Measurements from ENCODE around the gene SLC6A6. TPM values are rescaled to one million over a fixed set of nuclear protein-coding genes. Genes with fewer than 3 reads are reported as not detected.

Gene SLC6A6
- total RNA-seq, 2 experiments from 2014 or later = 44.2 to 46.4 TPM

- ChIA-PET CTCF (no interaction called here), POLR2A (no interaction called here)
Measured at GRCh38 chr3:14521611-14522010, 119.2 kb downstream of the SLC6A6 start.

DNA sequence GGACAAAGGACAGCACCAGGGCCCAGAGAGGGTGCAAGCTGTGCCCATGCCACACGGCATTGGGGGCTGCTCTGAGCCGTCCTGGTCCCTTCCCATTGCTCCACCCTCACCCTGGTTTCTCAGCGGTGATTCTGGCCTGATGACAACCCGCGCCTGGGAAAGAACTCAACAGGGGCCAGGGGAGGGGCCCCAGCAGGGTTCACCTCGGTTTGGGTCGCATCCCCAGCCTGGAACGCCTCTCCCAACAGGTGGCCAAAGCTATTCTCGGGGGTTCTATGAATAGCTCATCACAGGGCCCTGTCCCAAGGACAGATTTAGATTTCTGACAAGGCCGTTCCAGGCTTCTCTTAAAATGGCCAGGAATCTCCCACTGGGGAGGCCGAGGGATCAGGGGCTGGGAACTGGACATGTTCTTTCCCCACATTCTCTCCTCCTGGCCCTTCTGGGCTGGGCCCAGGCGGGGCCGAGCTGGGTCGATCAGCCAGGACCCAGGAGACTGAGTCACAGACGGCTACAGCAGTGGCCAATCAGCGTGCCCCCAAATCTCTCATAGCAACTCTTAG is 119.8 kb downstream of the SLC6A6 start:
- POLR2A ChIA-PET = no interaction called here
- CTCF ChIA-PET = no interaction called here

GRCh38 chr3:14522768-14523167 is 120.4 kb downstream of the SLC6A6 start:
- CTCF ChIA-PET = no interaction called here
- POLR2A ChIA-PET = no interaction called here

DNA sequence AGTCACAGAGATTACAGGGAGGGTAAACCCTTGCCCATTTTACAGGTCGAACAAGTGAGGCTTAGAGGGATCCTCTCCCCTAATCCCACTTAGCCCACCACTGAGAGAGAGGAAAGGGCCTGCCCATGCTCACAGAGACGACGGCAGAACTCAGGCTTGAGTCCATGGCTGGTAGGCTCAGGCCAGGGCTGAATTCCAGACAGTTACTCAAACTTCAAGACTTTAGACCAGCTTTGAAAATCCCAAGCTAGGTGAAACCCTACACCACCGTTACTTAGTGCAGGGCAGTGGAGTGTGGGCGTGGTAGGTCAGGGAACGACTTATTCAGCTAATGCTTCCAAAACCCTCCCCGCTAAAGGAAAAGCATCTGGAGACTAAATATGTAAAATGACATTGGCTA is 121.4 kb downstream of the SLC6A6 start:
- CTCF ChIA-PET = interaction anchor here (0.6 to 1.0 kb wide), 3 partner anchors 15 to 104 kb away, joined by 3 read pairs; no protein-coding TSS in a partner anchor
- POLR2A ChIA-PET = no interaction called here

GRCh38 chr3:14524311-14524711 is 121.9 kb downstream of the SLC6A6 start:
- ChIA-PET CTCF (interaction anchor here (0.6 to 1.0 kb wide), 2 partner anchors 15 to 104 kb away, joined by 3 read pairs; no protein-coding TSS in a partner anchor), POLR2A (no interaction called here)

DNA sequence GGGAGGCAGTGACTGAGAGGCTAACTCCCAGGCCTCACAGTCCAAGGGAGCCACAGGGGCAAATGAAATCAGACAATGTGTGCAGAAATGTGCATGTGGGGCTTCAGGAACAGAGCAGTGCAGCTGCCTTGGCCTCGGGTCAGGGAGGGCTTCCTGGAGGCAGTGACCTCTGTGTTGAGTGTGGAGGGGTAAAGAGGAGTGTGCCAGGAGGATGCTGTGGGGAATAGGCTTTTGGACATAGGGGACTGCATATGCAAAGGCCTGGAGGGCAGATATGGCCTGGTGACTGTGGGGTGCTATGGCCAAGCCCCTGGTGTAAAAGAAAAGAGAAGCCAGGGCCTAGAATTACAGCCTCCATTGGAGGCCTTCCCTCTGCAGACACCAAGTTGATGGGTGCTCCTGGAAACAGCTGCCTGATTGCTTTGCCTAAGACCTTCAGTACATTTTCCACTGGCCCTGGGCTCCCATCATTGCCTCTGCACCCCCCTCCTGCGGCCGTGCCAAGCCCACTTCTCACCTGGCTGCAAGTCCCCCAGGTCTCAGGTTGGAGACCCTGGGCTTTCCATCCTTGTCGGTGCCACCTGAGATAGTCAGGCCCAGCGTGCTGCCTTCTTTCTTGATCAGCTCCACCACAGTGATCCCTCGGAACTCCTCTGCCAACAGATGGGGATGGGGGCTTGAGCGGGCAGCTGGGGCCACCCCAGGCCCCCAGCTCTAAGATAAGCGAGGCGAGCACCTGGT is 122.7 kb downstream of the SLC6A6 start:
- CTCF ChIA-PET = no interaction called here
- POLR2A ChIA-PET = no interaction called here

DNA sequence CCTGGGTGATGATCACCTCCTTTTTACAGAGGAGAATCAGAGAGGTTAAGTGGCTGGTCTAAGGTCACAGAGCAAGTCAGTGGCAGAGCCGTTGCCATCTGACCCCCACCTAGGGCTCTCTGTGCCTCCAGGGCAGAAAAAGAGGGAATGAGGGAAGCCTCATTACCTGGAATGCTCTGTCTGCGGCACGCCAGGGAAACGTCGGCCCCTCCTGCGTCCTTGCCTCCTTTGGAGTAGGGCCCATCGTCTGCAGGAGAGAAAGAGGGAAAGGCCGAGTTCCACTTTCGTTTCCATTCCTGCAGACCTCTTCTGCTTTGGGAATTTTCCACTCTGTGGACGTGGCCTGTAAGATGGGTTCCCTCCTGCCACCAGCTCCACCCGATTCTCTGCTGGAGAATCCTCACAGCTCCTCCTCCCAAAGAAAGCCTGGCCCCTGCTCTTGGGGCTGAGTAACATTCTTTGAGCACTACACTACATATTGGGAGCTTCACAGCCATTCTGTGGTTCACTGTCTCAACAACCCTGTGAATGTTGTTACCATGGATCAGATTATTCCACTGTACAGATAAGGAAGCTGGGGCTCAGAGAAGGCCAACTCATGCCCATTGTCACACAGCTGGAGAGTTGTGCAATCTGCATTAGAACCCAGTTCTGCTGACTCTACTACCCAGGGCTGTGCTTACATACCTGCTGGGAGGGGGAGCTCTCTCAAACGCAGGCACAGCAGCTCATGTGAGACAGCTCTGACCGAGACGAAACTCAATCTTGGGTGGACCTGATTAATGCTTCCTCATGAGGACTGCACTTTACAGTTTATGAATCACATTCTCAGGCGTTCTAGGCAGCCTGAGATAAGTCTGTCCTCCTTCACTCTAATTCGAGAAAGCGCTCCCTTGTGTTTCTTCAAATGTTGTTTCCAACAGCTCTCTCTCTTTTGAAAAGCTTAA is 123.6 kb downstream of the SLC6A6 start:
- CTCF ChIA-PET = interaction anchor here (0.8 kb wide), 1 partner anchor 264 kb away, joined by 3 read pairs; no protein-coding TSS in a partner anchor
- POLR2A ChIA-PET = no interaction called here

GRCh38 chr3:14528081-14528480 is 125.7 kb downstream of the SLC6A6 start:
- POLR2A ChIA-PET = no interaction called here
- CTCF ChIA-PET = no interaction called here

DNA sequence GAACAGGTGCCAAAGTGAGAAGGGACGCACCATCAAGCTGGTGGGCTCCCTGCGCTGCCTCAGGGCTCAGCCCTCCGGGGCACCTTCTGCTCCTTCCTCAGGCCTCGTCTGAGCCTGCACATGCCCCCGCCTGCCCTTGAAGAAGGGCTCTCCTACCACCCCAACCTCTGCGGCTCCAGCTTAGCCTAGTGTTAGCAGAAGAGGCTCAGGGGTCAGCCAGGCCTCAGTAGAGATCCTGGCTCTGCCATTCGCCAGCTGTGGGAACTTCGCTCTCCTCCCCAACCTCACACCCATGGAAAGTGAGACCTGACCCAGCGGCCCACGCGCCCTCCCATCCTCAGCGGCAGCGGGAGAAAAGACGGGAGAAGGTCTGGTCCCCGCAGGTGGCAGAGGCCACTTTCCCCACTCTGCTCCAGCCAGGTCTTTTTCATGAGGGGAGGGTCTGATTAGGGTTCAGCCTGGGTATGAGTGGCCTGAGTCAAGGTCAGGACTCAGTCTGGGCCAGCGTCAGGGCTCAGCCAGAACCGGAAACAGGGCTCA is 129.5 kb downstream of the SLC6A6 start:
- ChIA-PET POLR2A (no interaction called here), CTCF (no interaction called here)

DNA sequence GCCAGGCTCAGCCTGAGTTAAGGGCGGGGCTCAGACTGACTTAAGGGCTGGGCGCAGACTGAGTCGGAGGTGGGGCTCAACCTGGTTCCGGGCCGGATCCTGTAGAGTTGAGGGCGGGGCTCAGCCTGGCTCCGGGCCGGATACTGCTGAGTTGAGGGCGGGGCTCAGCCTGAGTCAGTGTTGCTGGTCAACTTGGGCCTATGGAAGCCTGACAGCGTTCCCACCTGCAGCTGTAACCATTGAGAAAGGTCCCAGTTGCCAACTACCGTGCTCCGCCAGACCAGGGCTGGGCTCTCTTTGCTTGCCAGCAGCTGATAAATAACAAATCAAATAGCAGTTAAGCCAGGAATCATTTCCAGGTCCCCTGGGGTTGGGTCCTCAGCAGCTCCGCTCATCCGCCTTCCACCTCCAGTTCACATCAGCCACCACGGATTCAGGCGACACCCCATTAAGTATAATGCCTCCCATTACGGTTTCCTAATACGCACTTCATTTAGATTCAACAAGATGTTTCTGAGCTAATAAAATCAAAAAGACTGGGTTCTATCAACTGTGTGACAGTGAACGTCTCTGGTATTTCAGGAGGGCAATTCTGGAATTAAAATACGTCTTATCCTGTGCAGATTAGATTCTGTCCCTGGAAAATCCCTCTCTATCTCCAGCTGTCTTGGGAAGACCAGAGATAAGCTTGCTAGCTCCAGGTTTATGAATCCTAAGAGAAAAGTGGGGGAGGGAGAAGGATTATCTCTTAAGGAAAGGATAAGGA is 130.5 kb downstream of the SLC6A6 start:
- POLR2A ChIA-PET = no interaction called here
- CTCF ChIA-PET = no interaction called here

DNA sequence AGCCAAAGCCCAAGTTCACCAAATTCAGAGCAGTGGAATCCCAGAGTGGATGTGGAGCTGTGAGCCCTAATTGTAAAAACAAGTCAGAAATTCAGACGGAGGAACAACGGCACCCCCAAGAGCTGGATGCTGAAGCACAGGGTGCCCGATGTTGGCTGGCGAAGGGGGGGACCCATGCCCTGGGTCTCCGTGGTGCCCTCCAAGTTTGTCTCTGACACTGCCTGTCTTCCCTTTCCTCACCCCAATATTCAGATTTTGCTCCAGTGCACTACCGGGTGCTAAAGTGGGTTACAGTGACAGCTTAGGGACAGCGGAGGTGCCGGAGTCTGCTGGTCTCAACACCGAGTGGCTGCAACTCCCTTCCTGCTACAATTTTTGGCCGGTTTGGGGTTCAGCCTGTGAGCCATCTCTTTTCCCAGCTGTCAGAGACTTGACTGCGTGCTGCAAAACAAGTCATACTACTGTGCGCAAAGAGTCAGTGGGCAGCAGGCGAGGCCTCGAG is 131.1 kb downstream of the SLC6A6 start:
- ChIA-PET CTCF (interaction anchor here (1.2 kb wide), 1 partner anchor 24 kb away, joined by 3 read pairs; no protein-coding TSS in a partner anchor), POLR2A (no interaction called here)

DNA sequence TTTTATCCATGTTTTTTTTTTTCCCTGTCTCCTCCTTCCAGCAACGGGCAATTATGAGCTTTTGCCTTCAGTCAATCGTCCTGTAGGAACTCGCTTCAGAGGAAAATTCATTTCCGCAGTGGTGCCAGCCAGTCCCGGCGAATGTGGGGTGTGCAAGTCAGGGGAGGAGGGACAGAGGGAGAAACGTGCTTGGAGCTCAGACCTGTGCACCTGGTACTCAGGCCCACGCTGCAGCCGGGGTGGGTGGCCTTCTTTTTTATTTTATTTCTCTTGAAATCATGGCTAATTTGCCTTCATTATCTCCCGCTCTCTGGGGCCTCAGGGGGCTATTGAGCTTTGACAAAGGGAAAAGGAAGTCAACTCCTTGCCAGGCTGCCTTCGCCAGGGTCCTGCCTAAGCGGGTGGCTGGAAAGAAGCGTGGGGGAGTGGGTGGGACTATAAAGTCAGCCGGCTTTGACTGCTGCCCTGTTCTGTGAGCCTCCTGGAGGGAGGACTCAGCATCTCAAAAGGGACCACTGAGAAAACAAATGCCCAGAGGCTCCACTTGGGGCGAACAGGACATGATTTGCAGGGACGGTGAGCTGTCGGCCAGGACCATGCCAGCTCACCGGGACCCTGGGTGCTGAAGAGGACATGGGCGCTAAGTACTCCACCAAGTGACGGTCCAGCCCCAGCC is 132.2 kb downstream of the SLC6A6 start:
- ChIA-PET POLR2A (no interaction called here), CTCF (interaction anchor here (0.7 to 1.2 kb wide), 2 partner anchors 25 to 1318 kb away, joined by 3 read pairs; no protein-coding TSS in a partner anchor)

DNA sequence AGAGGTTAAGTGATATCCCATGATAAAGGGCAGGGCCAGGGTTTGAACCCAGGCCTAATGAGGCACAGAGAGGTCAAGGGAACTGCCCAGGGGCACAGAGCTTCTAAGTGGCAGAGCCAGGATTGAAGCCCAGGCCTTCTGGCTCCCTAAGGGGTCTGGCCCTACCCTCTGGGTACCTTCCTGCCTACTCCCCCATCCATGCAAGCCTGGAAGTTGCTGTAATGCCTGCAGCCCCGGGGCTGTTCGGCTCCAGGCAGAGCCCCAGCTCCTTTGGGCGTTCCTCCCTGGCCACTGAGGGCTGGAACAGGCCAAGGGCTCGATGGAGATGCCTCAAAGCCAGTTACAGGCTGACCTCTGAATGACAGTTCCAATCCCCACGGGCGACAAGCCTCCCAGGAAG is 133.2 kb downstream of the SLC6A6 start:
- CTCF ChIA-PET = interaction anchor here (1.3 kb wide), 1 partner anchor 27 kb away, joined by 3 read pairs; no protein-coding TSS in a partner anchor
- POLR2A ChIA-PET = no interaction called here

GRCh38 chr3:14536055-14536815 is 133.8 kb downstream of the SLC6A6 start:
- POLR2A ChIA-PET = no interaction called here
- CTCF ChIA-PET = interaction anchor here (1.3 kb wide), 1 partner anchor 27 kb away, joined by 3 read pairs; no protein-coding TSS in a partner anchor

- POLR2A ChIA-PET = no interaction called here
- CTCF ChIA-PET = interaction anchor here (1.3 kb wide), 1 partner anchor 28 kb away, joined by 3 read pairs; no protein-coding TSS in a partner anchor
Measured at GRCh38 chr3:14536837-14537589, 134.6 kb downstream of the SLC6A6 start.

DNA sequence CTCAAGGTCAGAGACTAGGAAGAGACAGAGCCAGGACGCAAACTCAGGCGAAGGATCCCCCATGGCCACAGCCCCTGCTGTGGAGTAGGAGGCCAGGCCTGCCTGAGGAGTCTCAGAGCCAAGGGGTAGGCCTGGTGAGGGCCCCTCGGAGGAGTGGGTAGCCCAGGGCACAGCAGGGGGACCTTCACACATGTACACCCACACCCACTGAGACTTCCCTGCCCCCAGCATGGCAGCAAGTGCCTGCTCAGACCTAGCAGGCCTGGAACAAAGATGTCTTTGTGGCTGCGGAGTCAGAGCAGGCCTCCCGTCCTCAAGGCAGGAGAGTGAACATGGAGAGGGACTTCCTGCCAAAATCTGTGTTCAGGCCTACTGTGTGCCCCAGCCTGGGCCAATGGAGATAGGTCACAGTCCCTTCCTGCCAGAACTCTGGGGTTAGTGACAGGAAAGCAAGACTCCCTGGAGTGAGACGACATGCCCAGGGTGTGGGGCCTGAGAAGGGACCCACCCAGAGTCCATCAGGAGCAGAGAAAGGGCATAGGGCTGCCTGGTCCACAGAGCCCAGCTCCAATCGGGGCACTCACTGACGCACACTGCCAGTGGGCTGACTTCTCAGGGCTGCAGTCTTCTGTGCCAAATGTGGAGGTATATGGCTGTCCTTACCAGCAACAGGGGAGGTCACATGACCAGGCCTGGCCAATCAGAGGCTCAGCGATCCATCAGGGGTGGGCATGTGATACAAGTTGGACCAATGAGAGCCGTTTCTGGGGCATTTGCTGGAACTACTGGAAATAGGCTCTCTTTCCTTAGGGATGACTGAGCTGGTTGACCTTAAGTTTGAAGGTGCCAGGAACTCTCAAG is 135.4 kb downstream of the SLC6A6 start:
- ChIA-PET POLR2A (no interaction called here), CTCF (interaction anchor here (1.5 kb wide), 1 partner anchor 11 kb away, joined by 3 read pairs; no protein-coding TSS in a partner anchor)
